GM18873 (cell line): Measurements from ENCODE around the gene SPTSSB.

Experiments used
- ATAC-seq: cut with Tn5 transposase; IDR thresholded peaks from one replicate; pipeline ENCODE4 v1.9.1; 2021; ENCODE audit warnings: mild to moderate bottlenecking, moderate library complexity, moderate number of reproducible peaks; ENCODE audit not compliant: unreplicated experiment, low FRiP score

SPTSSB gene

DNA sequence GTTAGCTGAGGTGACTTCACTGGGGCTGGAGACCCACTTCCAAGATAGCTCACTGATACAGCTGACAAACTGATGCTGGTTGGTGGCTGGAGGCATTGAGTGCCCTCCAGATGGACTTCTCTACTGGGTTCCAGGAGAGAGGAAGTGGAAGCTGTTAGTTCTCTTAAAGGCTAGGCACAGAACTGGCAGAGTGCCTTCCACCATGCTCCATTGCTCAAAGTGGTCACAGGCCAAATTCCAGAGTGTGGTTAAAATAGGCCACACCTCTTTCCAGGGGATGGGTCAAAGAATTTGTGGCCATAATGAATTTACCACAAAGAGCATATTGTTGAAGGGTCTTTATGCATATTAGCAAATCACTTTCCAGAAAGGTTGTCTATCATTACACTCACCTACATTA is 76.0 kb downstream of the SPTSSB start:
- no peak for ATAC-seq
